Liver (tissue), 9 donors: Measurements from ENCODE around the gene ID1. TPM values are rescaled to one million over a fixed set of nuclear protein-coding genes. Genes with fewer than 3 reads are reported as not detected.
"Not testable (repeated sequence)": the region's sequence is repeated elsewhere in the genome, so short reads cannot be mapped to it uniquely, and the experiment has no call there.

Source experiments
- DNase-seq: peaks from one replicate; pipeline ENCODE4 v3.0.0-alpha.2; 2017; ENCODE audit warnings: low spot score
- H3K27ac ChIP-seq, 2 donors: one replicate each; pipeline ENCODE4 v1.7.0; 2013; ENCODE audit warnings: inconsistent platforms in 2 of 2, low read length in 2 of 2, control low read depth in 1 of 2, low read depth in 1 of 2, mild to moderate bottlenecking in 1 of 2
- H3K27me3 ChIP-seq, 4 donors: one replicate each; pipeline versions ENCODE4 v1.6.1 to v1.7.0; 2013; ENCODE audit warnings: low read length in 3 of 4, inconsistent platforms in 1 of 4, mild to moderate bottlenecking in 1 of 4, moderate library complexity in 1 of 4; ENCODE audit not compliant: control insufficient read depth in 4 of 4, insufficient read depth in 4 of 4
- H3K36me3 ChIP-seq, 4 donors: one replicate each; pipeline versions ENCODE4 v1.6.1 to v1.7.0; 2013; ENCODE audit warnings: low read length in 3 of 4, mild to moderate bottlenecking in 3 of 4, low read depth in 1 of 4, moderate library complexity in 1 of 4; ENCODE audit not compliant: control insufficient read depth in 4 of 4, insufficient read depth in 3 of 4
- H3K4me1 ChIP-seq, 4 donors: one replicate each; pipeline versions ENCODE4 v1.6.1 to v1.7.0; 2013; ENCODE audit warnings: low read length in 3 of 4, mild to moderate bottlenecking in 3 of 4, moderate library complexity in 1 of 4; ENCODE audit not compliant: control insufficient read depth in 4 of 4, insufficient read depth in 4 of 4
- H3K4me3 ChIP-seq, 3 donors: one replicate each; pipeline versions ENCODE4 v1.6.1 to v1.7.0; 2013; ENCODE audit warnings: low read length in 3 of 3, control low read depth in 1 of 3, low read depth in 1 of 3, mild to moderate bottlenecking in 1 of 3
- H3K9ac ChIP-seq, 2 donors: one replicate each; pipeline ENCODE4 v1.7.0; 2013; ENCODE audit warnings: low read length in 2 of 2, mild to moderate bottlenecking in 2 of 2, moderate library complexity in 2 of 2, control low read depth in 1 of 2, low read depth in 1 of 2
- H3K9me3 ChIP-seq, 4 donors: one replicate each; pipeline versions ENCODE4 v1.6.1 to v1.7.0; 2013; ENCODE audit warnings: low read length in 3 of 4; ENCODE audit not compliant: control insufficient read depth in 4 of 4
- EGR1 ChIP-seq, 2 donors: IDR thresholded peaks; 2 replicates each; pipeline ENCODE4 v1.6.1; 2016 to 2018; ENCODE audit warnings: antibody characterized with exemption in 2 of 2, low read depth in 2 of 2
- FOXA1 ChIP-seq: IDR thresholded peaks from 2 replicates; pipeline ENCODE4 v1.6.1; 2016; ENCODE audit warnings: antibody characterized with exemption
- HNF4G ChIP-seq: IDR thresholded peaks from 2 replicates; pipeline ENCODE4 v1.6.1; 2016; ENCODE audit warnings: antibody characterized with exemption
- JUND ChIP-seq, 2 donors: IDR thresholded peaks; 2 replicates each; pipeline ENCODE4 v1.6.1; 2016; ENCODE audit warnings: antibody characterized with exemption in 2 of 2
- SP1 ChIP-seq: IDR thresholded peaks from 2 replicates; pipeline ENCODE4 v1.6.1; 2018; ENCODE audit warnings: antibody characterized with exemption, mild to moderate bottlenecking
- YY1 ChIP-seq: IDR thresholded peaks from 2 replicates; pipeline ENCODE4 v1.6.1; 2016; ENCODE audit warnings: antibody characterized with exemption, mild to moderate bottlenecking
- WGBS: extraction: QIAGEN DNeasy Blood & Tissue Kit; methylation state at CpG from one replicate; pipeline ENCODE4 v1.1.7; 2013; 5-methylcytosine and 5-hydroxymethylcytosine counted together
- polyA plus RNA-seq, 2 donors: library from polyadenylated mRNA; stranded (reverse) in 1 of 2; unstranded in 1 of 2; fragments of 200-250 nt in 1 of 2; fragments of >200 nt in 1 of 2; fragmentation: Nextera tagmentation in 1 of 2; extraction: Ambion mirVana in 1 of 2; gene quantifications; one replicate each; pipeline versions ENCODE4 v1.2.1 to v1.2.3, GENCODE V29; 2013 to 2015
- total RNA-seq, 2 donors: library from RNA; depleted of rRNA; stranded (reverse); fragments of >200 nt; gene quantifications; one replicate each; pipeline ENCODE4 v1.2.3, GENCODE V29; 2014
- TF ChIP-seq, protein P1 (sequence below): IDR thresholded peaks from 2 replicates; pipeline ENCODE4 v1.6.1; 2016; ENCODE audit warnings: antibody characterized with exemption, mild to moderate bottlenecking
- TF ChIP-seq, protein P2 (sequence below): fragments of 150-350 bp; IDR thresholded peaks from 2 replicates; pipeline ENCODE4 v1.5.1; 2017; ENCODE audit warnings: improper control_type of control experiment, low read depth, low read length; ENCODE audit not compliant: missing input control
- TF ChIP-seq, protein P3 (sequence below): IDR thresholded peaks from 2 replicates; pipeline ENCODE4 v1.6.1; 2016; ENCODE audit warnings: antibody characterized with exemption
- TF ChIP-seq, protein P4 (sequence below): IDR thresholded peaks from 2 replicates; pipeline ENCODE4 v1.6.1; 2016; ENCODE audit warnings: antibody characterized with exemption
- donor health status: healthy.
- donor health status: healthy.
- donor health status: healthy.
- donor health status: healthy.
- donor health status: healthy.

ID1 gene
- total and polyA plus RNA-seq, 4 donors: 33.9 to 117 (median 71.2) TPM

DNA sequence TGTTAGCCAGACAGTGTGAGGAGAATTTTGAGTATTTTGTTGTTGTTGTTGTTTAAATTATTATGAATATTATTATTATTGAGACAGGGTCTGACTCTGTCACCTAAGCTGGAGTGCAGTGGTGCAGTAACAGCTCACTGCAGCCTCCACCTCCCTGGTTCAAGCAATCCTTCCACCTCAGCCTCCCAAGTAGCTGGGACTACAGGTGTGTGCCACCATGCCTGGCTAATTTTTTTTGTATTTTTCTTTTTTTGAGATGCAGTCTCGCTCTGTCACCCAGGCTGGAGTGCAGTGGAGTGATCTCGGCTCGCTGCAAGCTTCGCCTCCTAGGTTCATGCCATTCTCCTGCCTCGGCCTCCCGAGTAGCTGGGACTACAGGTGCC lies 18.0 kb downstream of the ID1 start:
- not testable (repeated sequence) for H3K36me3 ChIP-seq, H3K27ac ChIP-seq, H3K9ac ChIP-seq, DNase-seq, H3K4me1 ChIP-seq, H3K9me3 ChIP-seq, H3K27me3 ChIP-seq, H3K4me3 ChIP-seq
- 96% methylated on average over 6 of the region's 6 CpGs for WGBS

DNA sequence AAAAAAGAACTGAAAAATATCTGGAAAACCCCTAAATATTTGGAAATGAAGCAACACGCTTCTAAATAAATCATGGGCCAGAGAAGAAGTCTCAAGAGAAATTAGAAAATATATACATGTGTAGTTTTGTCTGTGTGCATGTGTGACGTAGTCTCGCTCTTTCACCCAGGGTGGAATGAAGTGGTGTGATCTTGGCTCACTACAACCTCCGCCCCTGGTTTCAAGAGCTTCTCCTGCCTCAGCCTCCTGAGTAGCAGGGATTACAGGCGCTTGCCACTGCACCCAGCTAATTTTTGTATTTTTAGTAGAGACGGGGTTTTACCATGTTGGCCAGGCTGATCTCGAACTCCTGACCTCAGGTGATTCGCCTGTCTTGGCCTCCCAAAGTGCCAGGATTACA lies 21.4 kb downstream of the ID1 start:
- DNase-seq, H3K27ac ChIP-seq, H3K9me3 ChIP-seq, H3K36me3 ChIP-seq, H3K4me1 ChIP-seq, H3K4me3 ChIP-seq, H3K9ac ChIP-seq, H3K27me3 ChIP-seq: not testable (repeated sequence)
- WGBS: 94% methylated on average over 8 of the region's 8 CpGs

DNA sequence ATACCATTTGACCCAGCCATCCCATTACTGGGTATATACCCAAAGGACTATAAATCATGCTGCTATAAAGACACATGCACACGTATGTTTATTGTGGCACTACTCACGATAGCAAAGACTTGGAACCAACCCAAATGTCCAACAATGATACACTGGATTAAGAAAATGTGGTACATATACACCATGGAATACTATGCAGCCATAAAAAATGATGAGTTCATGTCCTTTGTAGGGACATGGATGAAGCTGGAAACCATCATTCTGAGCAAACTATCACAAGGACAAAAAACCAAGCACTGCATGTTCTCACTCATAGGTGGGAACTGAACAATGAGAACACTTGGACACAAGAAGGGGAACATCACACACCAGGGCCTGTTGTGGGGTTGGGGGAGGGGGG lies 23.0 kb downstream of the ID1 start:
- not testable (repeated sequence) for H3K27me3 ChIP-seq, H3K36me3 ChIP-seq, H3K4me3 ChIP-seq, H3K9ac ChIP-seq, H3K4me1 ChIP-seq, DNase-seq, H3K9me3 ChIP-seq, H3K27ac ChIP-seq
- WGBS: 76% methylated on average over 2 of the region's 2 CpGs

DNA sequence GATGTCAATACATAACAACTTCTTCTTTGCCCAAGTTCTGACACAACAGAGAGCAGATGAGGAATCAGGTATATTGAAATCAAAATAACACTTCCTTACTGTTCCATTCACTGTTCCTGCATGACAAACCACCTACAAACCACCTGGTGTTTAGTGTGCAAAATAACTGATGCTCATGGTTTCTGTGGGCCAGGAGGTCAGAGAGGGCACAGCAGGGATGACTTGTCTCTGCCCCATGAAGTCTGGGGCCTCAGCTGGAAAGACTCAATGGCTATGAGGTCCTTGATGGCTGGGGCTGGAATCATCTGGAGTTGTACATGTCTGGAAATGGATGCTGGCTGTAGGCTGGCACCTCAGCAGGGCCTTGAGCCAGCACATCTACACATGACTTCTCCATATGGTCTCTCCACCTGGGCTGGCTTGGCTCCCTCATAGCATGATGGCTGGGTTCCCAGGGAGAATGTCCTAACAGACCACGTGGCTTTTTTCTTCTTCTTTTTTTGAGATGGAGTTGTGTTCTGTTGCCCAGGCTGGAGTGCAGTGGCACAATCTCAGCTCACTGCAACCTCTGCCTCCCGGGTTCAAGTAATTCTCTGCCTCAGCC lies 25.2 kb downstream of the ID1 start:
- Histone ChIP-seq H3K27ac (no peak overlapping the region), H3K4me3 (no peak overlapping the region), H3K9me3 (no peaks in the 10 kb centered on the region), H3K27me3 (no peaks in the 10 kb centered on the region), H3K9ac (no peak overlapping the region), H3K4me1 (peaks cover 0 to 3% (median 0%) of the 10 kb centered on the region in 4 donors), H3K36me3 (no peaks in the 10 kb centered on the region)
- no peak for TF ChIP-seq HNF4G
- TF ChIP-seq YY1: no peak
- TF ChIP-seq, protein P1, sequence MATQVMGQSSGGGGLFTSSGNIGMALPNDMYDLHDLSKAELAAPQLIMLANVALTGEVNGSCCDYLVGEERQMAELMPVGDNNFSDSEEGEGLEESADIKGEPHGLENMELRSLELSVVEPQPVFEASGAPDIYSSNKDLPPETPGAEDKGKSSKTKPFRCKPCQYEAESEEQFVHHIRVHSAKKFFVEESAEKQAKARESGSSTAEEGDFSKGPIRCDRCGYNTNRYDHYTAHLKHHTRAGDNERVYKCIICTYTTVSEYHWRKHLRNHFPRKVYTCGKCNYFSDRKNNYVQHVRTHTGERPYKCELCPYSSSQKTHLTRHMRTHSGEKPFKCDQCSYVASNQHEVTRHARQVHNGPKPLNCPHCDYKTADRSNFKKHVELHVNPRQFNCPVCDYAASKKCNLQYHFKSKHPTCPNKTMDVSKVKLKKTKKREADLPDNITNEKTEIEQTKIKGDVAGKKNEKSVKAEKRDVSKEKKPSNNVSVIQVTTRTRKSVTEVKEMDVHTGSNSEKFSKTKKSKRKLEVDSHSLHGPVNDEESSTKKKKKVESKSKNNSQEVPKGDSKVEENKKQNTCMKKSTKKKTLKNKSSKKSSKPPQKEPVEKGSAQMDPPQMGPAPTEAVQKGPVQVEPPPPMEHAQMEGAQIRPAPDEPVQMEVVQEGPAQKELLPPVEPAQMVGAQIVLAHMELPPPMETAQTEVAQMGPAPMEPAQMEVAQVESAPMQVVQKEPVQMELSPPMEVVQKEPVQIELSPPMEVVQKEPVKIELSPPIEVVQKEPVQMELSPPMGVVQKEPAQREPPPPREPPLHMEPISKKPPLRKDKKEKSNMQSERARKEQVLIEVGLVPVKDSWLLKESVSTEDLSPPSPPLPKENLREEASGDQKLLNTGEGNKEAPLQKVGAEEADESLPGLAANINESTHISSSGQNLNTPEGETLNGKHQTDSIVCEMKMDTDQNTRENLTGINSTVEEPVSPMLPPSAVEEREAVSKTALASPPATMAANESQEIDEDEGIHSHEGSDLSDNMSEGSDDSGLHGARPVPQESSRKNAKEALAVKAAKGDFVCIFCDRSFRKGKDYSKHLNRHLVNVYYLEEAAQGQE: no peak
- TF ChIP-seq, protein P2, sequence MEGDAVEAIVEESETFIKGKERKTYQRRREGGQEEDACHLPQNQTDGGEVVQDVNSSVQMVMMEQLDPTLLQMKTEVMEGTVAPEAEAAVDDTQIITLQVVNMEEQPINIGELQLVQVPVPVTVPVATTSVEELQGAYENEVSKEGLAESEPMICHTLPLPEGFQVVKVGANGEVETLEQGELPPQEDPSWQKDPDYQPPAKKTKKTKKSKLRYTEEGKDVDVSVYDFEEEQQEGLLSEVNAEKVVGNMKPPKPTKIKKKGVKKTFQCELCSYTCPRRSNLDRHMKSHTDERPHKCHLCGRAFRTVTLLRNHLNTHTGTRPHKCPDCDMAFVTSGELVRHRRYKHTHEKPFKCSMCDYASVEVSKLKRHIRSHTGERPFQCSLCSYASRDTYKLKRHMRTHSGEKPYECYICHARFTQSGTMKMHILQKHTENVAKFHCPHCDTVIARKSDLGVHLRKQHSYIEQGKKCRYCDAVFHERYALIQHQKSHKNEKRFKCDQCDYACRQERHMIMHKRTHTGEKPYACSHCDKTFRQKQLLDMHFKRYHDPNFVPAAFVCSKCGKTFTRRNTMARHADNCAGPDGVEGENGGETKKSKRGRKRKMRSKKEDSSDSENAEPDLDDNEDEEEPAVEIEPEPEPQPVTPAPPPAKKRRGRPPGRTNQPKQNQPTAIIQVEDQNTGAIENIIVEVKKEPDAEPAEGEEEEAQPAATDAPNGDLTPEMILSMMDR: no peak
- TF ChIP-seq, protein P3, sequence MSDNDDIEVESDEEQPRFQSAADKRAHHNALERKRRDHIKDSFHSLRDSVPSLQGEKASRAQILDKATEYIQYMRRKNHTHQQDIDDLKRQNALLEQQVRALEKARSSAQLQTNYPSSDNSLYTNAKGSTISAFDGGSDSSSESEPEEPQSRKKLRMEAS: no peak
- TF ChIP-seq JUND (IDR thresholded peaks at IDR 0.05): no peak
- TF ChIP-seq FOXA1: no peak
- TF ChIP-seq, protein P4, sequence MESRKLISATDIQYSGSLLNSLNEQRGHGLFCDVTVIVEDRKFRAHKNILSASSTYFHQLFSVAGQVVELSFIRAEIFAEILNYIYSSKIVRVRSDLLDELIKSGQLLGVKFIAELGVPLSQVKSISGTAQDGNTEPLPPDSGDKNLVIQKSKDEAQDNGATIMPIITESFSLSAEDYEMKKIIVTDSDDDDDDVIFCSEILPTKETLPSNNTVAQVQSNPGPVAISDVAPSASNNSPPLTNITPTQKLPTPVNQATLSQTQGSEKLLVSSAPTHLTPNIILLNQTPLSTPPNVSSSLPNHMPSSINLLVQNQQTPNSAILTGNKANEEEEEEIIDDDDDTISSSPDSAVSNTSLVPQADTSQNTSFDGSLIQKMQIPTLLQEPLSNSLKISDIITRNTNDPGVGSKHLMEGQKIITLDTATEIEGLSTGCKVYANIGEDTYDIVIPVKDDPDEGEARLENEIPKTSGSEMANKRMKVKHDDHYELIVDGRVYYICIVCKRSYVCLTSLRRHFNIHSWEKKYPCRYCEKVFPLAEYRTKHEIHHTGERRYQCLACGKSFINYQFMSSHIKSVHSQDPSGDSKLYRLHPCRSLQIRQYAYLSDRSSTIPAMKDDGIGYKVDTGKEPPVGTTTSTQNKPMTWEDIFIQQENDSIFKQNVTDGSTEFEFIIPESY: no peak
- no peak for TF ChIP-seq EGR1 (IDR thresholded peaks at IDR 0.05; ENCODE audit: low read depth in 2 of 2)
- no peak for TF ChIP-seq SP1
- 59% methylated on average over 2 of the region's 2 CpGs for WGBS
- DNase-seq: no peak
